ENCODE data around the gene COLEC12.

Gene COLEC12

GRCh38 chr18:386994-387393 lies 113.5 kb downstream of the COLEC12 start:
- DNase-seq (ENCODE audit: low read depth) = no peak

DNA sequence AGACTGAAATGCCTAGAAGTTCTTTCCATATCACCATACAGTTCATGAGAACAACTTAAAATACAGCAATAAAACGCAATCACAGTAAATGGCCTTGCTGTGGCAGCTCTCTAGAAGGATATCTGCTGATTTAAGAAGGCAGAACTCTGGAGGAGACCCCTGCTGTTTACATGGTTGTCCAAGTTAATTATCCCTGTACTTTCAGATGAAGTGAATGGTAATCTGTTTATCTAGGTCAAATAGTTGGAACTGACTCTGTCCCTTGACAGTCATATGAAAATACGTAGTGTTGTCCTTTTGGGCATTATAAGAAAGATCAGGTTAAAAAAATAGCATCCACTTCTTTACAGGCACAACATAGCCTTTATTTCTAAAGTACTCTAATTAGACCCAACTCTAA lies 115.6 kb downstream of the COLEC12 start:
- DNase-seq (ENCODE audit: low read depth) = no peak

- DNase-seq (ENCODE audit: low read depth) = no peak
Observed at GRCh38 chr18:383135-383534, 117.4 kb downstream of the COLEC12 start.

- no peak for DNase-seq (ENCODE audit: low read depth)
Observed at GRCh38 chr18:382423-382984, 118.0 kb downstream of the COLEC12 start.

DNA sequence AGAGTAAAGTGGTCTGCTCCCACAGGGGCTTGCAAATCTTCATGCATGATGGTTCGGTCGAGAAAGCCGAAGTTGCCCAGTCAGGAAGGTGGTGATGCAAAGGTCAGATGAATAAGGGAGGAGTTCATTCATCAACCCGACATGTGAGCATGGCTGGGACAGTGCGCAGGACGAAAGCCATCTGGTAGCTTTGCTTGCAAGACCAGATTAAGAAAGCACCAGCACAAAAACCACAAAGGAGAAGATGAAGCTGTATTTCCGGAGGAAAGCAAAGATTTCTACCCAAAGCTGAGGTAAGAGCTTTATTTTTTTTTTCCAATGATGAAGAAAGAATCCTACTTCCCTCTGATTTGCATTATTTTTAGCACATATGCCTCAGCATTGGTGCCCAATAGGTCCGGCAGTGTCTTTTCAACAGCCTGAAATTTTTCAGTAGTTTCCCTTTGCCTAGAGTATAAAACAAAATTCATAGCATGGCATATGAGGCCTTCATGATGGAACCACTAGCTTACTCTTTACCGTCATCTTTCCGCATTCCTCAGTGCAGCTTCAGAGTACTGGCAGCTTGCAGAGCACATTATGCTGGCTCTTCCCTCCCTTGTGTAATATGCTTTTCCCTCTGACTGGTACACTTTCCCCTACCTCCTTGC lies 120.7 kb downstream of the COLEC12 start:
- no peak for DNase-seq (ENCODE audit: low read depth)

DNA sequence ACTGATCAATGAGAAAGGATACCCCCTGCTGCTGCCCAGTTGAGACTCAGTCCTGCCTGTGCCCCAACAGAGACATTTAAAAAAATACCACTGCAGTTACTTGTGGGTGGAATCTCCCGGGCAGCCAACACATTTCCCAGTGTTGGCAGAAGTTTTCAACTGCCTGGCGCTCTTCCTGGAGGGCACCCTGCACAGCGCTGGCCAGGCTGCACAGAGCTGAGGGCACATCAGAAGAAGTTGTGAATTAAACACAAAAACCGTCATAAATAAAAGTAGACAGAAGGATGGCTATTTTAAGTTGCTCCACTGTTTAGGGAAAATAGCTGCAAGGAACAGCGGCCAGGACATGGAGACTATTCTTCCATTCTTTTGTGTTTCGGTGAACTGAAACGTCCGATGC lies 122.4 kb downstream of the COLEC12 start:
- DNase-seq (ENCODE audit: low read depth) = no peak

GRCh38 chr18:377088-377487 lies 123.4 kb downstream of the COLEC12 start:
- DNase-seq (ENCODE audit: low read depth) = no peak

GRCh38 chr18:376311-376710 lies 124.2 kb downstream of the COLEC12 start:
- DNase-seq (ENCODE audit: low read depth) = no peak

DNA sequence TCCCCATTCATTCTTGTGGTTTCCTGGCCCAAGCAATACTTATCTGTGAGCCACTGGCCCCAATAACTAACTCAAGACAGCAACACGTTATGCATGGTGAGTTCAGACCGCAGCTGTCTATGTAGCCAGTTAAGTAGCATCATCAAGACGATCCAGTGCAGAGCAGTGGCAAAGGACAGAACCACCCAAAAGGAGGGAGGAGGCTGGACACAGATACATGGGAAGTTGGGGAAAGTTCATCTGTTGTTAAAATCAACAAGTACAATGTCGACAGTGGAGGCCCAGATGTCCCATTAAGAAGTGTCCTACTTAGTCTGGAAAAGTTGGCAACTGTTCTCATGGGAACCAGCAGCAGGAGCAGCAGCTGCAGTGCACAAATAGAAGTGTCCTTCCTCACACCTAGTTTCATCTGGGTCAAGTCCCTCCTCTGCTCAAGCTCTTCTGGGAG lies 125.8 kb downstream of the COLEC12 start:
- DNase-seq (ENCODE audit: low read depth) = no peak

DNA sequence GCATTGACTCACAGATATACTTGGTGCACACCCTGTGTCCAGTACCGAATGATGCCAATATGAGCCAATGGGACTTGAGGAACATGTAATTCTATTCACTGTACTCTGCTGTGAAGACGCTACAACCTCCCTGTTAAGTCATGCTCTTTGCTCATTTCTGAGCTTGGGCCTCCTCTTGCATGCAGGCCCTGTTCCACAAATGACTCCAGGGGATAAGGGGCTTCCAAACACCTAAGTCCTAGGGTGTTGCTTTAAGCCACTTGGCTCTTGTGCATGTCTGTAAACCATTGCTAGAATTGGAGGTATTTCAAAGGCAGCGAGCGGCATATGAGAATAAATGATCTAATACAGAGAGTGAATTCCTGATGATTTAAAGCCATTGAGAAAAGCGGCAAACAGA lies 126.7 kb downstream of the COLEC12 start:
- DNase-seq (ENCODE audit: low read depth) = no peak

GRCh38 chr18:371609-371982 lies 128.9 kb downstream of the COLEC12 start:
- no peak for DNase-seq (ENCODE audit: low read depth)

DNA sequence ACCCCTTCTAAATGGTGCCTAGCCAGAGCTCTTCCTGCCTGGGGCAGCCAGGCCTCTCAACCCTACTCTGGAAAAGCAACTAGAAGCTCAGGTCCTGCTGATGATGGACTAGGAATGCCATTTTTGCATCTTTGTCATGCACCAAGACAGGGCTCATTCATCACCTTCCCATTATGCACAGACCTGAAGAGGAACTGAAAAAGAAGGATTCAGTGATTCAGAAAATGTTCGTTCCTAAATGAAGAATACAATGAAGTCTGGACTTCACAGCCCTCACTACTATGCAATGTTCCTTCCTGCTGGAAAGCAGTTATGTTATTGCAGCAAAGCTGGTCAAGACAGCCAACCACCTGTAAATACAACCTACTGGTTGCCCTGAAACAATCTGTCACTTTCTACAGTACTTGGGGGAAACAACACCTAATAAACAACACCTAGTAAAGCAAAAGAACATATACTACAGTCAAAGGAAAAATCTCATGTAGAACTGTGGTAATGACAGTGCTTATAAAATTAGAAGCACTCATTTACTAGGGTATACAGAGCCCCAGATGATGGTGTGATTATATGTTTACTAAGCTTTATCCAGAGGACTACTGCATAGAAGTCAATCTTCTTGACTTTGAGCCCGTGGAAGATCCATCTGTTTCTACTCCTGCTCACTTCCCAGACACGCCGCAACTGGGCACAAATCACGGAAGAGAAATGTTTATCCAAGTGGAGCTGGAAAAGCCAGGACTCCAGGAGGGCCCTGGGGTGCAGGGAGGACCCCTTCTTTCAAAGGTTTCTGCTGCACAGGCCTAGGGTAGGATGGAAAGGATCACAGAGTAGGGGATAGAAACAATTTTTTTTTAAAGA lies 129.5 kb downstream of the COLEC12 start:
- no peak for DNase-seq (ENCODE audit: low read depth)

DNA sequence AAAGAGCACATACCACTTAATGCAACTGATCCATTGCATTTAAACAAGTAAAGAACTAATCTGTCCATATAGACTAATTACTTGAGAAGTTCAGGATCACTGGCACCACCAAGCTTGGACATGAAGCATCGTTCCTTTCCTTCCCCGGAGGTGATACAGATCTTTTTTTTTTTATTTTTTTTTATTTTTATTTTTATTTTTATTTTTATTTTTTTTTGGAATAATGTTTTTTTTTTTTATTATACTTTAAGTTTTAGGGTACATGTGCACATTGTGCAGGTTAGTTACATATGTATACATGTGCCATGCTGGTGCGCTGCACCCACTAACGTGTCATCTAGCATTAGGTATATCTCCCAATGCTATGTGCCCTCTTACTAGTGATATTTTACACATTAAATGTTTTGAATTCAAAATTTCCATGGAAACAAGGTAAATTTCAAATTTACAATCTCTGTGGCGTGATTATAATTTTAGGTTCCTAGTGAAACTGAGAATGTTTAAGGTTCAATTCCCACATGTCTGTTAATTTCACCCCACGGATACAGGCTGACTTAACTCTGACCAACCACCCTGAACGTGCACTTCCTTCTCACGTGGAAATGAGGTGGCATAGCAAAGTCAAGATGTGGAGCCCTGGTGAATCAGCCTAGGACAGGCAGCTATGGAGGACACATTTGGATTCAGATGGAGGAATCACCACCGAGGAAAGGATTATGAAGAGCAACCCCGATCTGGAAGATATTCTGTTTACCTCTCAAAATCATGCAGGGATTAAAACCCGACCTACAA lies 131.1 kb downstream of the COLEC12 start:
- DNase-seq (ENCODE audit: low read depth) = peak; percentile 30

DNA sequence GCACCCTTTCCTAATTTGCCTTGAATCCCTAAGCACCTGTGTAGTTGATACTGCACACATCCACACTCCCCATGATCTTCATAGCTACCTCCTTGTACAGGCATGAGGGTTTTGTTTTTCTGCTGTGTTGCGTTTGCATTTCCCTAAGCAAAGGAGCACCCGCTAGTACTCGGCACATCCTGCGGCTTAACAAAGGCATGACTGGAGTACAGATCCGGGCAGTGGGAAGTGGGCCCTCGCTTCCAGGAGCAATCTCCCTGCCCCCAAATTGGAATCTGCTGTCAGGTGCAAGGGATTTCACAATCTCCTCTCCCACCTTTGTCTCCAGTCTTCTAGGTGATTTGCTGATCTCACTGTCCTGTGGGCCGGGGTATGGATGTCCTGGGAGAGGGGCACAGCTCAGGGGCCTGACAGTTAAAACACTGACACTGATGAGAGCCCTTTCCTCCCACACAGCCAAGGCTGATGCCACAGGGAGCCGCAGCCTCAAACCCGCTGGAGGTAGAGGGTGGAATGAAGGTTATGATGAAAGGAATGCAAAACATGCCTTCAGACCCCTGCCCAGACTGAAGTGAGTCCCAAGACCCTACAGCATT lies 133.9 kb downstream of the COLEC12 start:
- no peak for DNase-seq (ENCODE audit: low read depth)

GRCh38 chr18:365651-366050 lies 134.8 kb downstream of the COLEC12 start:
- no peak for DNase-seq (ENCODE audit: low read depth)

GRCh38 chr18:364256-364826 lies 136.2 kb downstream of the COLEC12 start:
- DNase-seq (ENCODE audit: low read depth) = no peak

- peak; percentile 84 for DNase-seq (ENCODE audit: low read depth)
Observed at GRCh38 chr18:363301-364085, 137.0 kb downstream of the COLEC12 start.

GRCh38 chr18:362311-363290 lies 137.9 kb downstream of the COLEC12 start:
- peak; percentile 29 for DNase-seq (ENCODE audit: low read depth)

DNA sequence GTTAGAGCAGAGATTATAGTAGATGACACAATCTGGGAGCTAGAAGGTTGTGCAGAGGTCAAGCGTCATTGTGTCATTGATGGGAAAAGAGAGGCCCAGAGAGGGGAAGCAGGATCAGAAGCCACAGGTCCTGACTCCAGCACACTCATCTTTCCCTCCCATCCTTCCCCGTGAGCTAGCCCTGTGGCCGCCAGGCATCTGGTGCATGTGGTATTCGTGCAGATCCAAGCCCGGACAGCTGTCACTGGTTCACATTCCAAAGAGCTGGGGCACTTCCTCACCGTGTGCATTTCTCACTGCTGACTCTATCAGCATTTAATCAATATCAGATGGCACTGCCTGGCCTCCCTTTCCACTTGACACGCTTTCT lies 138.6 kb downstream of the COLEC12 start:
- DNase-seq (ENCODE audit: low read depth) = peak; percentile 98

Data from HS-5 (cell line).